ENCODE measurements around the gene CMTM5. TPM values are rescaled to one million over a fixed set of nuclear protein-coding genes. Genes with fewer than 3 reads are reported as not detected.
"Not testable (repeated sequence)": the region's sequence is repeated elsewhere in the genome, so short reads cannot be mapped to it uniquely, and the experiment has no call there.

The CMTM5 gene
- total RNA-seq, 6 donors from 2014 or later, result 0.47 to 3.1 (median 2.3) TPM; not detected in 2

DNA sequence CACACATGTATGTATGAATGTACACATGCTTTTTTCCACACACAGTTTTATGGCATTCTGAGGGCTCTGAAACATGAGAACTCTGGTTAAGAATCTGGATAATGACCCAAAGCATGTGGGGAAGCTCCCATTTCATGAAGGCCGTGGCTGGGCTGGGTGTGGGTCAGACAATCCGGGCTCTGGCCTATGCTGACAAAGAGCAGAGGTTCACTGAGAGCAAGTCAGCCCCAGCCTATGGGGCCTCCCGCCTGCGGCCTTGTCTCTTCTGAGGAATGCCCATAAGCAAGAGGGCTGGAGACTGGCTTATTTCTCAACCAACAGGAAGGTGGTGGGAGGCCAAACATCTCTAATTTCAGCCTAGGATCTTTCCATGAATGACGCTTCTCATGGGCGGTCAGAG lies 22.7 kb downstream of the CMTM5 start:
- DNase-seq (no peak), ATAC-seq (ENCODE audit: low FRiP score in 2 of 2) (no peak)
- H3K36me3 ChIP-seq, result no peaks in the 10 kb centered on the region
- H3K9me3 ChIP-seq, result no peaks in the 10 kb centered on the region
- no peaks in the 10 kb centered on the region for H3K27me3 ChIP-seq
- TF ChIP-seq CTCF (IDR thresholded peaks at IDR 0.05), result no peak
- no peak for TF ChIP-seq EP300 (IDR thresholded peaks at IDR 0.05)
- no peak for TF ChIP-seq POLR2AphosphoS5 (IDR thresholded peaks at IDR 0.05)
- no peak for TF ChIP-seq POLR2A (IDR thresholded peaks at IDR 0.05)
- H3K27ac ChIP-seq, result no peak overlapping the region
- no peaks in the 10 kb centered on the region for H3K4me1 ChIP-seq
- WGBS, 2 donors, result 79 to 96% methylated on average over 2 to 6 of the region's 6 CpGs
- no peak overlapping the region for H3K4me3 ChIP-seq

DNA sequence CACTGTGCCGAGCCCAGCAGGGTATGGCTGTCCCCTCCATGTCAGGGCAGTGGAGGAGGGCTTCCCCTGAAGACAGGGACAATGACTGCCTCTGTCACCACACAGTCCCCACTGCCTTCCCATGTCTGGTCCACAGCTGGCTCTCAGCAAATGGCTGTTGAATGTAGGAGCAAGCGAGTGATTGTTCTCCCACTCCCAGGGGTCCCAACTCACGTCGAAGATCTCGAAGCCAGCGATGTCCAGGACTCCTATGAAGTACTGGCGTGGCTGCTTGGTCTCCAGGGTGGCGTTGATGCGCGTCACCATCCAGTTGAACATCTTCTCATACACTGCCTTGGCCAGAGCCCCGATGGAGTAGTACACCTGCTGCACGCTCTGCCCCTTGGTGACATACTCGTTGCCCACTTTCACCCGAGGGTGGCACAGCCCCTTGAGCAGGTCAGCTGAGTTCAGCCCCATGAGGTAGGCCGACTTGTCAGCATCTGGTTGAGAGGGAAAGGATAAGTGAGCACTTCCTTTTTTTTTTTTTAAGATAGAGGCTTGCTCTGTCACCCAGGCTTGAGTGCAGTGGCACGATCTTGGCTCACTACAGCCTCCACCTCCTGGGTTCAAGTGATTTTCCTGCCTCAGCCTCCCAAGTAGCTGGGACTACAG lies 23.8 kb downstream of the CMTM5 start:
- not testable (repeated sequence) for H3K27ac ChIP-seq; ATAC-seq (ENCODE audit: low FRiP score in 2 of 2); H3K36me3 ChIP-seq; H3K27me3 ChIP-seq; H3K4me1 ChIP-seq; DNase-seq; H3K4me3 ChIP-seq; H3K9me3 ChIP-seq
- WGBS, 2 donors, result 82 to 84% methylated on average over 15 to 16 of the region's 16 CpGs

GRCh38 chr14:23401291-23401690 lies 24.4 kb downstream of the CMTM5 start:
- ATAC-seq (ENCODE audit: low FRiP score in 2 of 2), result no peak
- DNase-seq, result no peak
- Histone ChIP-seq H3K9me3 (no peaks in the 10 kb centered on the region), H3K27me3 (no peaks in the 10 kb centered on the region), H3K27ac (no peak overlapping the region), H3K36me3 (no peaks in the 10 kb centered on the region), H3K4me1 (no peaks in the 10 kb centered on the region), H3K4me3 (no peak overlapping the region)
- TF ChIP-seq CTCF (IDR thresholded peaks at IDR 0.05) (no peak), POLR2AphosphoS5 (IDR thresholded peaks at IDR 0.05) (no peak), POLR2A (IDR thresholded peaks at IDR 0.05) (no peak), EP300 (IDR thresholded peaks at IDR 0.05) (no peak)
- WGBS, 2 donors, result 59 to 76% methylated on average over 4 of the region's 4 CpGs

GRCh38 chr14:23402296-23403138 lies 25.7 kb downstream of the CMTM5 start:
- no peaks in the 10 kb centered on the region for H3K27me3 ChIP-seq
- no peak overlapping the region for H3K27ac ChIP-seq
- ATAC-seq (ENCODE audit: low FRiP score in 2 of 2) (no peak), DNase-seq (no peak)
- no peaks in the 10 kb centered on the region for H3K36me3 ChIP-seq
- H3K4me3 ChIP-seq, result no peak overlapping the region
- WGBS, 2 donors, result 57 to 71% methylated on average over 25 of the region's 25 CpGs
- no peaks in the 10 kb centered on the region for H3K9me3 ChIP-seq
- H3K4me1 ChIP-seq, result no peaks in the 10 kb centered on the region
- no peak for TF ChIP-seq CTCF (IDR thresholded peaks at IDR 0.05)
- no peak for TF ChIP-seq POLR2A (IDR thresholded peaks at IDR 0.05)
- no peak for TF ChIP-seq EP300 (IDR thresholded peaks at IDR 0.05)
- no peak for TF ChIP-seq POLR2AphosphoS5 (IDR thresholded peaks at IDR 0.05)

DNA sequence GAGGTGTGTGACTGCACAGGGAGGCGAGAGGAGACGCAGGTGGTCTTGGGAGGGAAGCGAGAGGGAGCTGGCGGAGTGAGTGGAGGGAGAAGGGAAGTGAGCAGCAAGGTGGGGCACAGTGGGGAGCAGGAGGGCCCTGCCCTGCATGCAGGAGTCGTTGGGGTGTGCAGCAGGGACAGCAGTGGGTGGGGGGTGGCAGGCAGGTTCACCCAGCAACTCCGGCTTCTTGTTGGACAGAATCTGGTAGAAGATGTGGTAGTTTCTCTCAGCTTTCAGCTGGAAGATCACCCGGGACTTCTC lies 26.2 kb downstream of the CMTM5 start:
- TF ChIP-seq EP300 (IDR thresholded peaks at IDR 0.05), result no peak
- TF ChIP-seq CTCF (IDR thresholded peaks at IDR 0.05), result no peak
- TF ChIP-seq POLR2AphosphoS5 (IDR thresholded peaks at IDR 0.05), result no peak
- no peak for TF ChIP-seq POLR2A (IDR thresholded peaks at IDR 0.05)
- Histone ChIP-seq H3K27me3 (no peaks in the 10 kb centered on the region), H3K4me1 (no peaks in the 10 kb centered on the region), H3K27ac (no peak overlapping the region), H3K36me3 (no peaks in the 10 kb centered on the region), H3K9me3 (no peaks in the 10 kb centered on the region), H3K4me3 (no peak overlapping the region)
- WGBS, 2 donors, result 53 to 57% methylated on average over 7 of the region's 7 CpGs
- no peak for DNase-seq
- no peak for ATAC-seq (ENCODE audit: low FRiP score in 2 of 2)

Measured in upper lobe of left lung (tissue), 6 donors.